ENCODE measurements around the gene SNAPC2. TPM values are rescaled to one million over a fixed set of nuclear protein-coding genes. Genes with fewer than 3 reads are reported as not detected.

SNAPC2 gene
- total RNA-seq, 1 experiment from 2014 or later = 63.0 TPM

DNA sequence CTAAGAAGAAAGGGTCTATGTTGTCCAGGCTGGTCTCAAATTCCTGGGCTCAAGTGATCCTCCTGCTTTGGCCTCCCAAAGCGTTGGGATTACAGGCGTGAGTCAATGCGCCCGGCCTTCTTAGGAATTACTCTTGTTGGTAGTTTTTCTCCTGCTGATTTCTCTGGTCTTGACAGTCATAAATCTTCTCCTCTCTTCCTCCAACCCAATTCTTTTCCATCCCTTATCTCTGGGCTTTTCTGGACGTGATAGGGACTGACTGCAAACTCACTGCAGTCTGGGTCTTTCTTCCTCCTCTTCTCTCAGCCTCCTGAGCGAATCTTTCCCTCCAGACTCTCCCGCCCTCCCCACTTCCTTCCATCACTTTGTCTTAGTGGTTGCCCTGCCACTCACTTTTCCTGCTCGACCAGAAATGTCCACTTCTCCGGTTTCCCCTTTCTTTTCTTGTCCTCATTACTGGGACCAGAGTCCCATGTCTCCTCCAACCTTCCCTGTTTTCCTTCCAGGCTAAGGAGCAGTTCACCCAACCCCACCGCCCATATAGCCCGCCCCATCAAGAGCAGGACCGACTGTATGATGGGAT, 45.2 kb downstream of the SNAPC2 start:
- intact Hi-C loops (cut with micrococcal nuclease; ENCODE audit: unreplicated experiment) (no loop called here), in situ Hi-C loops (cut with HindIII; ENCODE audit: low pct_unique_long_range_greater_than_20kb, low sequenced_read_pairs) (no loop called here)
- TF ChIP-seq, protein P1, sequence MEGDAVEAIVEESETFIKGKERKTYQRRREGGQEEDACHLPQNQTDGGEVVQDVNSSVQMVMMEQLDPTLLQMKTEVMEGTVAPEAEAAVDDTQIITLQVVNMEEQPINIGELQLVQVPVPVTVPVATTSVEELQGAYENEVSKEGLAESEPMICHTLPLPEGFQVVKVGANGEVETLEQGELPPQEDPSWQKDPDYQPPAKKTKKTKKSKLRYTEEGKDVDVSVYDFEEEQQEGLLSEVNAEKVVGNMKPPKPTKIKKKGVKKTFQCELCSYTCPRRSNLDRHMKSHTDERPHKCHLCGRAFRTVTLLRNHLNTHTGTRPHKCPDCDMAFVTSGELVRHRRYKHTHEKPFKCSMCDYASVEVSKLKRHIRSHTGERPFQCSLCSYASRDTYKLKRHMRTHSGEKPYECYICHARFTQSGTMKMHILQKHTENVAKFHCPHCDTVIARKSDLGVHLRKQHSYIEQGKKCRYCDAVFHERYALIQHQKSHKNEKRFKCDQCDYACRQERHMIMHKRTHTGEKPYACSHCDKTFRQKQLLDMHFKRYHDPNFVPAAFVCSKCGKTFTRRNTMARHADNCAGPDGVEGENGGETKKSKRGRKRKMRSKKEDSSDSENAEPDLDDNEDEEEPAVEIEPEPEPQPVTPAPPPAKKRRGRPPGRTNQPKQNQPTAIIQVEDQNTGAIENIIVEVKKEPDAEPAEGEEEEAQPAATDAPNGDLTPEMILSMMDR (IDR thresholded peaks at IDR 0.05) = no peak
- TF ChIP-seq SIN3A (IDR thresholded peaks at IDR 0.05; ENCODE audit: borderline replicate concordance, insufficient read depth, low read depth, low read length) = no peak
- TF ChIP-seq POLR2AphosphoS5 (IDR thresholded peaks at IDR 0.05; ENCODE audit: low read depth, low read length) = no peak
- TF ChIP-seq, protein P2, sequence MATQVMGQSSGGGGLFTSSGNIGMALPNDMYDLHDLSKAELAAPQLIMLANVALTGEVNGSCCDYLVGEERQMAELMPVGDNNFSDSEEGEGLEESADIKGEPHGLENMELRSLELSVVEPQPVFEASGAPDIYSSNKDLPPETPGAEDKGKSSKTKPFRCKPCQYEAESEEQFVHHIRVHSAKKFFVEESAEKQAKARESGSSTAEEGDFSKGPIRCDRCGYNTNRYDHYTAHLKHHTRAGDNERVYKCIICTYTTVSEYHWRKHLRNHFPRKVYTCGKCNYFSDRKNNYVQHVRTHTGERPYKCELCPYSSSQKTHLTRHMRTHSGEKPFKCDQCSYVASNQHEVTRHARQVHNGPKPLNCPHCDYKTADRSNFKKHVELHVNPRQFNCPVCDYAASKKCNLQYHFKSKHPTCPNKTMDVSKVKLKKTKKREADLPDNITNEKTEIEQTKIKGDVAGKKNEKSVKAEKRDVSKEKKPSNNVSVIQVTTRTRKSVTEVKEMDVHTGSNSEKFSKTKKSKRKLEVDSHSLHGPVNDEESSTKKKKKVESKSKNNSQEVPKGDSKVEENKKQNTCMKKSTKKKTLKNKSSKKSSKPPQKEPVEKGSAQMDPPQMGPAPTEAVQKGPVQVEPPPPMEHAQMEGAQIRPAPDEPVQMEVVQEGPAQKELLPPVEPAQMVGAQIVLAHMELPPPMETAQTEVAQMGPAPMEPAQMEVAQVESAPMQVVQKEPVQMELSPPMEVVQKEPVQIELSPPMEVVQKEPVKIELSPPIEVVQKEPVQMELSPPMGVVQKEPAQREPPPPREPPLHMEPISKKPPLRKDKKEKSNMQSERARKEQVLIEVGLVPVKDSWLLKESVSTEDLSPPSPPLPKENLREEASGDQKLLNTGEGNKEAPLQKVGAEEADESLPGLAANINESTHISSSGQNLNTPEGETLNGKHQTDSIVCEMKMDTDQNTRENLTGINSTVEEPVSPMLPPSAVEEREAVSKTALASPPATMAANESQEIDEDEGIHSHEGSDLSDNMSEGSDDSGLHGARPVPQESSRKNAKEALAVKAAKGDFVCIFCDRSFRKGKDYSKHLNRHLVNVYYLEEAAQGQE (IDR thresholded peaks at IDR 0.05; ENCODE audit: insufficient read depth in 1 of 2, low read depth in 2 of 2, low read length in 1 of 2) = no peak
- no peak for TF ChIP-seq TCF7L2 (IDR thresholded peaks at IDR 0.05; ENCODE audit: low read depth, low read length)
- POLR2A ChIA-PET = no interaction called here
- no peak overlapping the region for H3K27ac ChIP-seq (ENCODE audit: low read length)
- no peaks in the 10 kb centered on the region for H3K9me3 ChIP-seq (ENCODE audit: control insufficient read depth, insufficient read depth, low read depth, low read length)
- no peak overlapping the region for H3K4me3 ChIP-seq (ENCODE audit: low read depth in 2 of 2, low read length in 2 of 2)
- no peaks in the 10 kb centered on the region for H3K4me1 ChIP-seq (ENCODE audit: control insufficient read depth, insufficient read depth, low read length)
- BruUV-seq (replicated peaks) = no TSS peak
- DNase-seq (ENCODE audit: low read depth, low spot score) (no peak), ATAC-seq (no peak)
- CTCF ChIA-PET = no interaction called here
- no peaks in the 10 kb centered on the region for H3K27me3 ChIP-seq (ENCODE audit: control insufficient read depth, insufficient read depth, low read length)
- peaks cover 3% of the 10 kb centered on the region; the same call in 1 of the 2 replicates for H3K36me3 ChIP-seq (ENCODE audit: control insufficient read depth, insufficient read depth, low read length)

DNA sequence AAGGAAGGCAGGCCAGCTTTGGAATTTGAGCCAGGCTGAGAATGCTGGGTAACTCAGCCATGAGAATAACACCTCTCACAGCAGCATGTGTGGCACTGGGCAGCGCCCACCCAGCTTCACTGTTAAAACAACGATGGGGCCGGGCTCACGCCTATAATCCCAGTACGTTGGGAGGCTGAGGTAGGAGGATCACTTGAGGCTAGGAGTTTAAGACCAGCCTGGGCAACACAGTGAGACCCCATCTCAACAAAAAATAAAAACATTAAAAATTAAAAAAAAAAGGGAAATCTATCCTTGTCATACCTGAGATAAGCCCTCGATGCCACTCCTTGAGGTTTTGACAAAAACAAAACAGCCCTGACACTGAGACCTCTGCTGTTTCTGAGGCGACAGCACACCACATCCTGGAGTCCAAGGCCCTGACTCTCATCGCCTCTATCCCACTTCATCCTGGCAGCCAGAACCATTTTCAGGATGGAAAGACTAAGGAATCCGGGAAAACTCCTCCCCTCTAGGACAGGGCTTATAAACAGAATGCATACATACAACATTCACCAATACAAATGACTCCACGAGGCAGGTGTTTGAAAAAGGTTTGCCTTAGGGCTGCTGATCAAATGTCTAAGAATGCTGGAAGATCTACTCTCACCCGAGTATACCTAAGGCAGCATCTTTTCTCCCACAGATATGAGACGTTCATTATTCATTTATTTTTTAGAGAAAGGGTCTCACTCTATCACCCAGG, 46.0 kb downstream of the SNAPC2 start:
- BruUV-seq (replicated peaks) = no TSS peak
- H3K4me1 ChIP-seq (ENCODE audit: control insufficient read depth, insufficient read depth, low read length) = no peaks in the 10 kb centered on the region
- DNase-seq (ENCODE audit: low read depth, low spot score) = no peak
- ATAC-seq = no peak
- ChIA-PET CTCF (interaction anchor here (0.6 kb wide), 1 partner anchor 150 kb away, joined by 3 read pairs; no protein-coding TSS in a partner anchor), POLR2A (no interaction called here)
- no peak overlapping the region for H3K27ac ChIP-seq (ENCODE audit: low read length)
- H3K4me3 ChIP-seq (ENCODE audit: low read depth in 2 of 2, low read length in 2 of 2) = no peak overlapping the region
- in situ Hi-C loops (cut with HindIII; ENCODE audit: low pct_unique_long_range_greater_than_20kb, low sequenced_read_pairs) (no loop called here), intact Hi-C loops (cut with micrococcal nuclease; ENCODE audit: unreplicated experiment) (no loop called here)
- H3K9me3 ChIP-seq (ENCODE audit: control insufficient read depth, insufficient read depth, low read depth, low read length) = no peaks in the 10 kb centered on the region
- H3K36me3 ChIP-seq (ENCODE audit: control insufficient read depth, insufficient read depth, low read length) = 0 out of 2 replicates have a peak, but pooled peaks cover 3% of the 10 kb centered on the region
- H3K27me3 ChIP-seq (ENCODE audit: control insufficient read depth, insufficient read depth, low read length) = no peaks in the 10 kb centered on the region
- TF ChIP-seq, protein P2 (IDR thresholded peaks at IDR 0.05; ENCODE audit: insufficient read depth in 1 of 2, low read depth in 2 of 2, low read length in 1 of 2) = no peak
- TF ChIP-seq TCF7L2 (IDR thresholded peaks at IDR 0.05; ENCODE audit: low read depth, low read length) = no peak
- TF ChIP-seq SIN3A (IDR thresholded peaks at IDR 0.05; ENCODE audit: borderline replicate concordance, insufficient read depth, low read depth, low read length) = no peak
- TF ChIP-seq POLR2AphosphoS5 (IDR thresholded peaks at IDR 0.05; ENCODE audit: low read depth, low read length) = no peak
- TF ChIP-seq, protein P1 (IDR thresholded peaks at IDR 0.05) = no peak

Measured in Panc1 (cell line).